Measurements from ENCODE around the gene C12orf42. TPM values are rescaled to one million over a fixed set of nuclear protein-coding genes. Genes with fewer than 3 reads are reported as not detected.

Gene C12orf42
- total RNA-seq, 1 experiment from 2014 or later = not detected

GRCh38 chr12:103333676-103334075 lies 162.1 kb downstream of the C12orf42 start:
- Histone ChIP-seq H3K9ac (ENCODE audit: low read length) (no peak overlapping the region), H3K79me2 (ENCODE audit: low read length) (no peaks in the 10 kb centered on the region), H3K9me2 (replicated peaks; ENCODE audit: insufficient read depth, low read length) (no peaks in the 10 kb centered on the region), H3K4me2 (ENCODE audit: low read depth, low read length, poor library complexity, severe bottlenecking) (no peak overlapping the region), H4K20me1 (ENCODE audit: insufficient read depth, low read depth, low read length) (no peaks in the 10 kb centered on the region), H3K36me3 (ENCODE audit: insufficient read depth, low read length) (no peaks in the 10 kb centered on the region), H2AFZ (ENCODE audit: low read length) (no peak overlapping the region), H3K9me3 (ENCODE audit: low read length) (no peaks in the 10 kb centered on the region), H3K4me3 (ENCODE audit: low read length) (no peak overlapping the region), H3K27me3 (ENCODE audit: low read length) (no peaks in the 10 kb centered on the region), H3K4me1 (ENCODE audit: low read length) (no peaks in the 10 kb centered on the region), H3K27ac (ENCODE audit: low read length) (no peak overlapping the region)
- no peak for DNase-seq

GRCh38 chr12:103331643-103332042 lies 164.1 kb downstream of the C12orf42 start:
- Histone ChIP-seq H4K20me1 (ENCODE audit: insufficient read depth, low read depth, low read length) (no peaks in the 10 kb centered on the region), H3K79me2 (ENCODE audit: low read length) (no peaks in the 10 kb centered on the region), H3K27me3 (ENCODE audit: low read length) (no peaks in the 10 kb centered on the region), H3K4me3 (ENCODE audit: low read length) (no peak overlapping the region), H3K9me2 (replicated peaks; ENCODE audit: insufficient read depth, low read length) (no peaks in the 10 kb centered on the region), H3K9ac (ENCODE audit: low read length) (no peak overlapping the region), H3K36me3 (ENCODE audit: insufficient read depth, low read length) (no peaks in the 10 kb centered on the region), H3K4me2 (ENCODE audit: low read depth, low read length, poor library complexity, severe bottlenecking) (no peak overlapping the region), H3K4me1 (ENCODE audit: low read length) (no peaks in the 10 kb centered on the region), H3K9me3 (ENCODE audit: low read length) (no peaks in the 10 kb centered on the region), H2AFZ (ENCODE audit: low read length) (no peak overlapping the region), H3K27ac (ENCODE audit: low read length) (no peak overlapping the region)
- no peak for DNase-seq

- Histone ChIP-seq H3K4me3 (ENCODE audit: low read length) (no peak overlapping the region), H3K9ac (ENCODE audit: low read length) (no peak overlapping the region), H3K9me2 (replicated peaks; ENCODE audit: insufficient read depth, low read length) (no peaks in the 10 kb centered on the region), H3K27ac (ENCODE audit: low read length) (no peak overlapping the region), H3K79me2 (ENCODE audit: low read length) (no peaks in the 10 kb centered on the region), H2AFZ (ENCODE audit: low read length) (no peak overlapping the region), H3K4me1 (ENCODE audit: low read length) (no peaks in the 10 kb centered on the region), H3K9me3 (ENCODE audit: low read length) (no peaks in the 10 kb centered on the region), H3K36me3 (ENCODE audit: insufficient read depth, low read length) (no peaks in the 10 kb centered on the region), H3K27me3 (ENCODE audit: low read length) (no peaks in the 10 kb centered on the region), H4K20me1 (ENCODE audit: insufficient read depth, low read depth, low read length) (no peaks in the 10 kb centered on the region), H3K4me2 (ENCODE audit: low read depth, low read length, poor library complexity, severe bottlenecking) (no peak overlapping the region)
- no peak for DNase-seq
Observed at GRCh38 chr12:103330672-103331071, 165.1 kb downstream of the C12orf42 start.

- no peak overlapping the region for H3K4me2 ChIP-seq (ENCODE audit: low read depth, low read length, poor library complexity, severe bottlenecking)
- H3K27ac ChIP-seq (ENCODE audit: low read length) = no peak overlapping the region
- no peaks in the 10 kb centered on the region for H3K9me2 ChIP-seq (replicated peaks; ENCODE audit: insufficient read depth, low read length)
- H3K79me2 ChIP-seq (ENCODE audit: low read length) = no peaks in the 10 kb centered on the region
- no peak for DNase-seq
- no peak overlapping the region for H2AFZ ChIP-seq (ENCODE audit: low read length)
- H3K4me3 ChIP-seq (ENCODE audit: low read length) = no peak overlapping the region
- no peaks in the 10 kb centered on the region for H3K4me1 ChIP-seq (ENCODE audit: low read length)
- no peaks in the 10 kb centered on the region for H3K9me3 ChIP-seq (ENCODE audit: low read length)
- no peaks in the 10 kb centered on the region for H3K27me3 ChIP-seq (ENCODE audit: low read length)
- H3K36me3 ChIP-seq (ENCODE audit: insufficient read depth, low read length) = no peaks in the 10 kb centered on the region
- H3K9ac ChIP-seq (ENCODE audit: low read length) = no peak overlapping the region
- no peaks in the 10 kb centered on the region for H4K20me1 ChIP-seq (ENCODE audit: insufficient read depth, low read depth, low read length)
Observed at GRCh38 chr12:103327676-103328075, 168.1 kb downstream of the C12orf42 start.

GRCh38 chr12:103326190-103326589 lies 169.6 kb downstream of the C12orf42 start:
- Histone ChIP-seq H4K20me1 (ENCODE audit: insufficient read depth, low read depth, low read length) (no peaks in the 10 kb centered on the region), H3K27ac (ENCODE audit: low read length) (no peak overlapping the region), H3K4me3 (ENCODE audit: low read length) (no peak overlapping the region), H2AFZ (ENCODE audit: low read length) (no peak overlapping the region), H3K27me3 (ENCODE audit: low read length) (no peaks in the 10 kb centered on the region), H3K4me2 (ENCODE audit: low read depth, low read length, poor library complexity, severe bottlenecking) (no peak overlapping the region), H3K9me2 (replicated peaks; ENCODE audit: insufficient read depth, low read length) (no peaks in the 10 kb centered on the region), H3K4me1 (ENCODE audit: low read length) (no peaks in the 10 kb centered on the region), H3K79me2 (ENCODE audit: low read length) (no peaks in the 10 kb centered on the region), H3K36me3 (ENCODE audit: insufficient read depth, low read length) (no peaks in the 10 kb centered on the region), H3K9ac (ENCODE audit: low read length) (no peak overlapping the region), H3K9me3 (ENCODE audit: low read length) (no peaks in the 10 kb centered on the region)
- DNase-seq = peak; percentile 67

- H3K79me2 ChIP-seq (ENCODE audit: low read length) = no peaks in the 10 kb centered on the region
- H3K9ac ChIP-seq (ENCODE audit: low read length) = no peak overlapping the region
- H3K4me2 ChIP-seq (ENCODE audit: low read depth, low read length, poor library complexity, severe bottlenecking) = no peak overlapping the region
- DNase-seq = no peak
- no peaks in the 10 kb centered on the region for H4K20me1 ChIP-seq (ENCODE audit: insufficient read depth, low read depth, low read length)
- no peaks in the 10 kb centered on the region for H3K27me3 ChIP-seq (ENCODE audit: low read length)
- no peaks in the 10 kb centered on the region for H3K9me3 ChIP-seq (ENCODE audit: low read length)
- H3K9me2 ChIP-seq (replicated peaks; ENCODE audit: insufficient read depth, low read length) = no peaks in the 10 kb centered on the region
- H3K4me1 ChIP-seq (ENCODE audit: low read length) = no peaks in the 10 kb centered on the region
- no peak overlapping the region for H3K27ac ChIP-seq (ENCODE audit: low read length)
- no peak overlapping the region for H2AFZ ChIP-seq (ENCODE audit: low read length)
- no peaks in the 10 kb centered on the region for H3K36me3 ChIP-seq (ENCODE audit: insufficient read depth, low read length)
- H3K4me3 ChIP-seq (ENCODE audit: low read length) = no peak overlapping the region
Observed at GRCh38 chr12:103318566-103318965, 177.2 kb downstream of the C12orf42 start.

- H3K4me1 ChIP-seq (ENCODE audit: low read length) = no peaks in the 10 kb centered on the region
- no peak overlapping the region for H3K27ac ChIP-seq (ENCODE audit: low read length)
- no peak overlapping the region for H3K4me2 ChIP-seq (ENCODE audit: low read depth, low read length, poor library complexity, severe bottlenecking)
- no peak overlapping the region for H3K4me3 ChIP-seq (ENCODE audit: low read length)
- DNase-seq = no peak
- no peak overlapping the region for H3K9ac ChIP-seq (ENCODE audit: low read length)
- no peaks in the 10 kb centered on the region for H3K9me2 ChIP-seq (replicated peaks; ENCODE audit: insufficient read depth, low read length)
- H3K9me3 ChIP-seq (ENCODE audit: low read length) = no peaks in the 10 kb centered on the region
- no peaks in the 10 kb centered on the region for H3K27me3 ChIP-seq (ENCODE audit: low read length)
- no peaks in the 10 kb centered on the region for H3K79me2 ChIP-seq (ENCODE audit: low read length)
- H4K20me1 ChIP-seq (ENCODE audit: insufficient read depth, low read depth, low read length) = no peaks in the 10 kb centered on the region
- no peak overlapping the region for H2AFZ ChIP-seq (ENCODE audit: low read length)
- no peaks in the 10 kb centered on the region for H3K36me3 ChIP-seq (ENCODE audit: insufficient read depth, low read length)
Observed at GRCh38 chr12:103317220-103317619, 178.5 kb downstream of the C12orf42 start.

- Histone ChIP-seq H3K4me2 (ENCODE audit: low read depth, low read length, poor library complexity, severe bottlenecking) (no peak overlapping the region), H3K4me3 (ENCODE audit: low read length) (no peak overlapping the region), H3K9me3 (ENCODE audit: low read length) (no peaks in the 10 kb centered on the region), H2AFZ (ENCODE audit: low read length) (no peak overlapping the region), H3K36me3 (ENCODE audit: insufficient read depth, low read length) (no peaks in the 10 kb centered on the region), H3K9ac (ENCODE audit: low read length) (no peak overlapping the region), H3K27ac (ENCODE audit: low read length) (no peak overlapping the region), H3K4me1 (ENCODE audit: low read length) (no peaks in the 10 kb centered on the region), H4K20me1 (ENCODE audit: insufficient read depth, low read depth, low read length) (no peaks in the 10 kb centered on the region), H3K79me2 (ENCODE audit: low read length) (no peaks in the 10 kb centered on the region), H3K9me2 (replicated peaks; ENCODE audit: insufficient read depth, low read length) (no peaks in the 10 kb centered on the region), H3K27me3 (ENCODE audit: low read length) (no peaks in the 10 kb centered on the region)
- DNase-seq = no peak
Observed at GRCh38 chr12:103314786-103315185, 181.0 kb downstream of the C12orf42 start.

- Histone ChIP-seq H3K36me3 (ENCODE audit: insufficient read depth, low read length) (no peaks in the 10 kb centered on the region), H3K9me2 (replicated peaks; ENCODE audit: insufficient read depth, low read length) (no peaks in the 10 kb centered on the region), H3K9ac (ENCODE audit: low read length) (no peak overlapping the region), H3K27me3 (ENCODE audit: low read length) (no peaks in the 10 kb centered on the region), H3K79me2 (ENCODE audit: low read length) (no peaks in the 10 kb centered on the region), H3K27ac (ENCODE audit: low read length) (no peak overlapping the region), H2AFZ (ENCODE audit: low read length) (no peak overlapping the region), H3K4me2 (ENCODE audit: low read depth, low read length, poor library complexity, severe bottlenecking) (no peak overlapping the region), H3K4me1 (ENCODE audit: low read length) (no peaks in the 10 kb centered on the region), H4K20me1 (ENCODE audit: insufficient read depth, low read depth, low read length) (no peaks in the 10 kb centered on the region), H3K9me3 (ENCODE audit: low read length) (no peaks in the 10 kb centered on the region), H3K4me3 (ENCODE audit: low read length) (no peak overlapping the region)
- DNase-seq = no peak
Observed at GRCh38 chr12:103313894-103314293, 181.9 kb downstream of the C12orf42 start.
